Measurements from ENCODE around the gene CHIC2. TPM values are rescaled to one million over a fixed set of nuclear protein-coding genes. Genes with fewer than 3 reads are reported as not detected.
A peak's percentile ranks its signal among the peaks of the same experiment; 100 is the strongest.

CHIC2 gene
- total and polyA plus RNA-seq, 4 donors: 18.4 to 31.9 (median 27.7) TPM

DNA sequence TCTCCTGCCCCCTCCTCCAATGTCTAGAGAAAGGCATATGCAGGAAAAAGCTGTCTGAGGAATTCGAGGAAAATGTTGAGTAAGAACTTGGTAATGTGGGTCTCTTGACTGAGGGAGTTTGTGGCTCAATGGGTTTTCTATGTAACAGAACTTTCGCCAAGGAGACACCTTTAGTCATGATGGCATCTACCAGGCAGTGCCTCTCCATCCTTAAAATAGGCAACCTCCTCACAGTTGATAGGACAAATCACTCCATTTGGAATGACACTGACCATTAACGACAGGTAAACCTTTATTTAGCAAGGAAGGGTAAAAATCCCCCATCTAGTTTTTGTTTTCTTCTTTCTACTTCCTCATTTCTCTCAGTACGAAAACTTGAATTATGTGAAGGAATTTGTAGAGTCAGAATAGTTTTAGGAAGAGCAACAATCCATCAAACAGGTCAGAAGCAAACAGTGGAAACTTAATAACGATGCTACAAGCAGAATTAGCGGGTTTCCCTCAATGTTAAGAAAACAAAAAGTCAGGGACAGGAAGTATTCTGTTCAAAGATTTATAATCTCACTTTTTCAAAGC is 38.2 kb upstream of the CHIC2 start:
- no peaks in the 10 kb centered on the region for H3K9me3 ChIP-seq (ENCODE audit: control insufficient read depth, low read length)
- ATAC-seq (ENCODE audit: low FRiP score) (no peak), DNase-seq (no peak)
- no peaks in the 10 kb centered on the region for H3K4me1 ChIP-seq (ENCODE audit: control insufficient read depth in 1 of 2, insufficient read depth in 2 of 2, low read length in 2 of 2)
- H3K27me3 ChIP-seq (ENCODE audit: control insufficient read depth in 1 of 2, insufficient read depth in 2 of 2, low read length in 1 of 2): no peaks in the 10 kb centered on the region
- intact Hi-C loops (cut with DNase I): loop anchor here in 1 of 2 donors (10.0 kb wide), 1 partner anchor 168 kb away; no protein-coding TSS in a partner anchor
- no peaks in the 10 kb centered on the region for H3K36me3 ChIP-seq (ENCODE audit: control insufficient read depth in 1 of 2, insufficient read depth in 2 of 2, low read length in 1 of 2)
- H3K4me3 ChIP-seq (ENCODE audit: low read length in 2 of 2): no peak overlapping the region
- 86 to 89% methylated on average over 6 of the region's 6 CpGs for WGBS, 2 donors
- H3K27ac ChIP-seq (ENCODE audit: low read depth in 1 of 2, low read length in 2 of 2): no peak overlapping the region

DNA sequence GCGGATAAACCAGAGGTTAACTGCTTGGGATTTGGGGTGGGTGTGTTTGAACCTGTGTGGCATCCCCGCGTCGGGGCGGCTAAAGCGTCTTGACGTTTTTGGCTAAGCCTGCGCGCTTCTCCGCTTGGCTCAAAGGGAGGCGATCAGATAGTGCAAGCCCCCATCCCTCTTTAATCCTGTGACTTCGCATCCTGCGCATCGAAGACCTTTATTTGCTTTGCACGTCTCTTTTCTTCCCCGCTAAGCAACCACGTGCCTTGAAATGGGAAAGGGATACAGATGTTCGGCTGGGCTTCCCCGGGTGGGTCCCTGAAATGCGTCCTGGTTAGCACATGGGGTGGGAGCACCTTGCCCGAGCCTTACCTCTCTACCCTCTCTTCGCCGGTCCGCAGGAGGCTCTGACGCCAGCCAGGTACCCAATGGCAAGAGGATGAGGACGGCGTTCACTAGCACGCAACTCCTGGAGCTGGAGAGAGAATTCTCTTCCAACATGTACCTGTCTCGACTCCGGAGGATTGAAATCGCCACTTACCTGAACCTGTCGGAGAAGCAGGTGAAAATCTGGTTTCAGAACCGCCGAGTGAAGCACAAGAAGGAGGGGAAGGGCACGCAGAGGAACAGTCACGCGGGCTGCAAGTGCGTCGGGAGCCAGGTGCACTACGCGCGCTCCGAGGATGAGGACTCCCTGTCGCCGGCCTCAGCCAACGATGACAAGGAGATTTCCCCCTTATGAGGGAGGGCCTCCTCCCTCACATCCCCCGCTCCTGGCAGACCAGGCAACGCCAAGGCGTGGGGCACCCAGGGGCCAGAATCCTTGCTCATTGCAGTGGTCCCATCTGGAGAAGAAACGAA is 37.0 kb upstream of the CHIC2 start:
- H3K27me3 ChIP-seq (ENCODE audit: control insufficient read depth in 1 of 2, insufficient read depth in 2 of 2, low read length in 1 of 2): no peaks in the 10 kb centered on the region
- intact Hi-C loops (cut with DNase I): loop anchor here in 1 of 2 donors (10.0 kb wide), 1 partner anchor 167 kb away; no protein-coding TSS in a partner anchor

DNA sequence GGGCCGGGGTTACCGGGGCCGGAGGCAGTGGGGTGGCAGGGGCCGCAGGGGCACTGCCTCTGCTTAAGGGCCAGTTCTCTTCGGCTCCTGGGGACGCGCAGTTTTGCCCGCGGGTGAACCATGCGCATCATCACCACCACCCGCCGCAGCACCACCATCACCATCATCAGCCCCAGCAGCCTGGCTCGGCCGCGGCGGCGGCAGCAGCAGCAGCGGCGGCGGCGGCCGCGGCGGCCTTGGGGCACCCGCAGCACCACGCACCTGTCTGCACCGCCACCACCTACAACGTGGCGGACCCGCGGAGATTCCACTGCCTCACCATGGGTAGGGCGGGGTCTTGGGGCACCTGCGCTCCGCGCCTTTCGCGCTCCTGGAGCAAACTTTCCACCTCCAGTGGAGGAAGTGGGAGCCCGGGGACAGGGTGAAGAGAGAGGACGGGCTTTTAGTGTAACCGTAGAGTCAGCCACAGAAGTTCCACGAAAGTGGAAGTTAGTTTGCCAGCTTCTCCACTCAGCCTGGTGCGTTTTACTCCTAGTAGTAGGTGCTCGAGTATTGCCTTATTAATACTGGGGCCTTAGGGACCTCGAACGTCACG is 36.3 kb upstream of the CHIC2 start:
- intact Hi-C loops (cut with DNase I): loop anchor here in 1 of 2 donors (10.0 kb wide), 1 partner anchor 166 kb away; no protein-coding TSS in a partner anchor
- no peaks in the 10 kb centered on the region for H3K9me3 ChIP-seq (ENCODE audit: control insufficient read depth, low read length)
- no peak overlapping the region for H3K27ac ChIP-seq (ENCODE audit: low read depth in 1 of 2, low read length in 2 of 2)
- H3K36me3 ChIP-seq (ENCODE audit: control insufficient read depth in 1 of 2, insufficient read depth in 2 of 2, low read length in 1 of 2): no peaks in the 10 kb centered on the region
- H3K4me1 ChIP-seq (ENCODE audit: control insufficient read depth in 1 of 2, insufficient read depth in 2 of 2, low read length in 2 of 2): no peaks in the 10 kb centered on the region
- peak; percentile 19 for ATAC-seq (ENCODE audit: low FRiP score)
- H3K4me3 ChIP-seq (ENCODE audit: low read length in 2 of 2): peak overlapping the region; percentile 24 to 27
- no peaks in the 10 kb centered on the region for H3K27me3 ChIP-seq (ENCODE audit: control insufficient read depth in 1 of 2, insufficient read depth in 2 of 2, low read length in 1 of 2)
- 1 to 2% methylated on average over 29 to 46 of the region's 46 CpGs for WGBS, 2 donors
- DNase-seq: peak in 1 of 2 donors; percentile 77

More for the DNA sequence above, 37.0 kb upstream of the CHIC2 start:
- 9 to 12% methylated on average over 50 of the region's 50 CpGs for WGBS, 2 donors
- ATAC-seq (ENCODE audit: low FRiP score) (no peak), DNase-seq (no peak)
- Histone ChIP-seq H3K36me3 (ENCODE audit: control insufficient read depth in 1 of 2, insufficient read depth in 2 of 2, low read length in 1 of 2) (no peaks in the 10 kb centered on the region), H3K4me3 (ENCODE audit: low read length in 2 of 2) (peak overlapping the region; percentile 21 to 24), H3K27ac (ENCODE audit: low read depth in 1 of 2, low read length in 2 of 2) (no peak overlapping the region), H3K4me1 (ENCODE audit: control insufficient read depth in 1 of 2, insufficient read depth in 2 of 2, low read length in 2 of 2) (no peaks in the 10 kb centered on the region), H3K9me3 (ENCODE audit: control insufficient read depth, low read length) (no peaks in the 10 kb centered on the region)

DNA sequence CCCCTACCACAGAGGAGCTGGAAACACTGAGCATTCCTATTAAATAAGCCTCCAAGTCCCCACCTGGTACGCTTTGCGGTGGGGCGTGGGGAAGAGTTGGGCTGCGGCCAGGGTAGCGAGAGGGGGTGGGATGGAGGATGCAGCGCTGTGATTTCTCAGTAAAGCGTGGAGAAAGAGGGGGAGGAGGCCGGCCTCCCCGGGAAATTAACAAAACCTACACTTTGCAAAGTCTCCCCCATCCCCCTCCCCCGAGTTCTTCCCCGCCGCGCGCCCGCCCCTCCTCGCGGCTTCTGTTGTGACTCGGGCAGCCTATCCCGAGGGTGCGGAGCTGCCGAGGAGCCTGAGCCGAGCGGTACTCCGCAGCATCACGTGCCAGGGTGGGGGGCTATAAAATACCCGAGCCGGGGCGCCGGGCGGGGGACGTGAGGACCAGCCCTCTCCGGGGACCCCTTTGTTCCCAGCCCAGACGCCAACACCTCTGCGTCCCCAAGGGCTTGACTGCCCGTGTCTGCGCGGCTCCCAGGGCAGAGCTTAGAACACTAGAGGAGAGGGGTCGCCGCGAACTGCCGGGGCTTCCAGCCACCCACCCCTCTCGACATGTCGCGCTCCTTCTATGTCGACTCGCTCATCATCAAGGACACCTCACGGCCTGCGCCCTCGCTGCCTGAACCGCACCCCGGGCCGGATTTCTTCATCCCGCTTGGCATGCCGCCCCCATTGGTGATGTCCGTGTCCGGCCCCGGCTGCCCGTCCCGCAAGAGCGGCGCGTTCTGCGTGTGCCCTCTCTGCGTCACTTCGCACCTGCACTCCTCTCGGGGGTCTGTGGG is 35.6 kb upstream of the CHIC2 start, which contains the start of gene GSX2:
GSX2 (plus strand) TSS at position 416 of the 827 bp plus-strand sequence; CDS start at position 598, 182 bp downstream.
- Histone ChIP-seq H3K9me3 (ENCODE audit: control insufficient read depth, low read length) (no peaks in the 10 kb centered on the region), H3K27me3 (ENCODE audit: control insufficient read depth in 1 of 2, insufficient read depth in 2 of 2, low read length in 1 of 2) (no peaks in the 10 kb centered on the region), H3K4me3 (ENCODE audit: low read length in 2 of 2) (peak within 1 kb of the TSS; percentile 27), H3K4me1 (ENCODE audit: control insufficient read depth in 1 of 2, insufficient read depth in 2 of 2, low read length in 2 of 2) (no peaks in the 10 kb centered on the region), H3K36me3 (ENCODE audit: control insufficient read depth in 1 of 2, insufficient read depth in 2 of 2, low read length in 1 of 2) (no peaks in the 10 kb centered on the region), H3K27ac (ENCODE audit: low read depth in 1 of 2, low read length in 2 of 2) (no peak within 1 kb of the TSS)
- 1% methylated on average over 62 to 66 of the region's 66 CpGs for WGBS, 2 donors
- peak in 1 of 2 donors; percentile 85 for DNase-seq
- intact Hi-C loops (cut with DNase I): loop anchor here in 1 of 2 donors (10.0 kb wide), 1 partner anchor 165 kb away; no protein-coding TSS in a partner anchor
- ATAC-seq (ENCODE audit: low FRiP score): peak; percentile 30

DNA sequence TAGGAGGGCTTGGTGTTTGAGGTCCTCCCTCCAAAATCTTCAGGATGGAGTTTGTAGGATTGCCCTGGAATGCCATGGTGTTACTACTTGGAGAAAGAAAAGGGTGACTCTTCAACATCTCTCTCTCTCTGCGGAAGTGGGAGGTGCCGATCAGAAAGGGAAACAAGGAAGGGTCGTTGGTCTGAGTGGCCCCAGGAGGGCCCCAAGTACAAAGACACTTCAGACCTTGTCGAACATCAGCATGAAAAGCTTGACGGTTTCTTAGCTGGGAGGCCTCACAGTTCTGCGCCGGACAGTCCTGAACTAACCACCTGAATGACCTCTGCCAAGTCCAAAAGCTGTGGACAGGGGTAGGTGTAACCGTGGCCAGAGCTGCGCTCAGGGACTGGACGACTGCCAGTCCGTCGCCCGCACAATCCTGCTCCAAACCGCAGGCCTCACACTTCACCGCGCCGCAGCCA is 34.9 kb upstream of the CHIC2 start:
- WGBS, 2 donors: 7 to 8% methylated on average over 17 of the region's 17 CpGs
- ATAC-seq (ENCODE audit: low FRiP score): no peak

DNA sequence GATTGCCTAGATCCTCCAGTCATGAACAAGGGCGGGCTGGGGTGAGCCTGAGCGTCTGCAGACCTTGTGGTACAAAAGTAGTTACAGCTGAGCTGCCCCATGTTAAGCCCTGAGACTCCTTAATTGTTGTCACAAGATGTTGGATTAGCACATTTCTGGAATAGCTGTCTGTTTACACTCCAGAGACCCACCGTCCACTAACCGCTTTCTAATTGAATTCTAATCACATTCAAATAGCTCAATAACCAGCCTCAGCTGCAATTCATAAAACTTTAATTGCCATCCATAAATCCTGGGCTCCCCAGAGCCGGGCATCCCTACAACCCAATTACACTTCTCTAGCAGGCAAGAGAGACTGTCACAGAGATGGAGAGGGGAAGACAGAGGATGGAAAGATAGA is 34.0 kb upstream of the CHIC2 start:
- intact Hi-C loops (cut with DNase I): no loop called here
- Histone ChIP-seq H3K4me1 (ENCODE audit: control insufficient read depth in 1 of 2, insufficient read depth in 2 of 2, low read length in 2 of 2) (no peaks in the 10 kb centered on the region), H3K27me3 (ENCODE audit: control insufficient read depth in 1 of 2, insufficient read depth in 2 of 2, low read length in 1 of 2) (no peaks in the 10 kb centered on the region), H3K27ac (ENCODE audit: low read depth in 1 of 2, low read length in 2 of 2) (no peak overlapping the region), H3K36me3 (ENCODE audit: control insufficient read depth in 1 of 2, insufficient read depth in 2 of 2, low read length in 1 of 2) (no peaks in the 10 kb centered on the region), H3K4me3 (ENCODE audit: low read length in 2 of 2) (no peak overlapping the region), H3K9me3 (ENCODE audit: control insufficient read depth, low read length) (no peaks in the 10 kb centered on the region)
- ATAC-seq (ENCODE audit: low FRiP score) (no peak), DNase-seq (no peak)
- 71 to 75% methylated on average over 5 of the region's 5 CpGs for WGBS, 2 donors

More for the DNA sequence above, 34.9 kb upstream of the CHIC2 start:
- no peak for DNase-seq
- intact Hi-C loops (cut with DNase I): no loop called here
- no peaks in the 10 kb centered on the region for H3K9me3 ChIP-seq (ENCODE audit: control insufficient read depth, low read length)
- no peak overlapping the region for H3K27ac ChIP-seq (ENCODE audit: low read depth in 1 of 2, low read length in 2 of 2)
- no peaks in the 10 kb centered on the region for H3K36me3 ChIP-seq (ENCODE audit: control insufficient read depth in 1 of 2, insufficient read depth in 2 of 2, low read length in 1 of 2)
- no peaks in the 10 kb centered on the region for H3K27me3 ChIP-seq (ENCODE audit: control insufficient read depth in 1 of 2, insufficient read depth in 2 of 2, low read length in 1 of 2)
- peak overlapping the region in 1 of 2 donors; percentile 27 for H3K4me3 ChIP-seq (ENCODE audit: low read length in 2 of 2)
- no peaks in the 10 kb centered on the region for H3K4me1 ChIP-seq (ENCODE audit: control insufficient read depth in 1 of 2, insufficient read depth in 2 of 2, low read length in 2 of 2)

DNA sequence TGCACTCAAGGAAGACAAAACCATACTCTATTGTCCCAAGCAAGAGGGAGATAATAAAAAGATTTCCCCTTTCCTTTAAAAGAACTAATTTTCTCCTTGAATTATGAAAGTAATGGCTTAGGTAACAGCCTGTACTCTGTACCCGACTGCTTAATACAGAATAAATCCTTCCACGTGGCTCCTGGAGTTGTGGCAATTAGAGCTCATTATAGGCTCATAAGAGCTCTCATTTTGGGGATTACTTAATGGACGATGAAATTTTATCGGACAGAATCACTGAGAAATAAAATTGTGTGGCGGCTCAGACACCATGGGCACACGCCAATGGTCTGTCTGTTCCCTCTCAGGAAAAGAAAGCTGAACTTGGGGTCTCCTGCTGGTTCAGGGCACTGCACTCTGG is 32.7 kb upstream of the CHIC2 start:
- H3K27ac ChIP-seq (ENCODE audit: low read depth in 1 of 2, low read length in 2 of 2): no peak overlapping the region
- H3K4me1 ChIP-seq (ENCODE audit: control insufficient read depth in 1 of 2, insufficient read depth in 2 of 2, low read length in 2 of 2): no peaks in the 10 kb centered on the region
- 83 to 88% methylated on average over 6 of the region's 6 CpGs for WGBS, 2 donors
- intact Hi-C loops (cut with DNase I): no loop called here
- H3K36me3 ChIP-seq (ENCODE audit: control insufficient read depth in 1 of 2, insufficient read depth in 2 of 2, low read length in 1 of 2): no peaks in the 10 kb centered on the region
- no peaks in the 10 kb centered on the region for H3K9me3 ChIP-seq (ENCODE audit: control insufficient read depth, low read length)
- H3K27me3 ChIP-seq (ENCODE audit: control insufficient read depth in 1 of 2, insufficient read depth in 2 of 2, low read length in 1 of 2): no peaks in the 10 kb centered on the region
- no peak for DNase-seq
- H3K4me3 ChIP-seq (ENCODE audit: low read length in 2 of 2): no peak overlapping the region
- ATAC-seq (ENCODE audit: low FRiP score): no peak
